Measurements from ENCODE around the gene ERC2. TPM values are rescaled to one million over a fixed set of nuclear protein-coding genes. Genes with fewer than 3 reads are reported as not detected.

Gene ERC2
- total RNA-seq, 1 experiment from 2014 or later = 0.77 TPM

- BruUV-seq (replicated peaks) = no TSS peak
- no peaks in the 10 kb centered on the region for H3K36me3 ChIP-seq (ENCODE audit: low read depth, low read length)
- TF ChIP-seq EZH2 (IDR thresholded peaks at IDR 0.05; ENCODE audit: low read length, unreplicated experiment) (no peak), CTCF (conservative IDR thresholded peaks at IDR 0.05; ENCODE audit: low read depth, low read length) (no peak), EZH2phosphoT487 (IDR thresholded peaks at IDR 0.05; ENCODE audit: borderline replicate concordance, low read length) (no peak)
- H2AFZ ChIP-seq (ENCODE audit: low read length) = no peak overlapping the region
- POLR2A ChIA-PET (ENCODE audit: unreplicated experiment) = no interaction called here
- ATAC-seq = peak; percentile 89
- intact Hi-C loops (cut with micrococcal nuclease) = loop anchor here (1.0 to 2.0 kb wide), 2 partner anchors 73 to 111 kb away; no protein-coding TSS in a partner anchor
- H3K4me1 ChIP-seq (ENCODE audit: insufficient read depth, low read length) = peaks cover 29% of the 10 kb centered on the region
- H3K4me2 ChIP-seq (ENCODE audit: low read length) = peak overlapping the region; percentile 37
- no peaks in the 10 kb centered on the region for H3F3A ChIP-seq (ENCODE audit: low read length, unreplicated experiment)
- no peaks in the 10 kb centered on the region for H3K27me3 ChIP-seq (ENCODE audit: low read length)
- H3K4me3 ChIP-seq (ENCODE audit: low read length) = no peak overlapping the region
- no peaks in the 10 kb centered on the region for H4K20me1 ChIP-seq (ENCODE audit: low read length)
- peak overlapping the region; percentile 65 for H3K27ac ChIP-seq (ENCODE audit: low read length)
- no peak overlapping the region for H3K9ac ChIP-seq (ENCODE audit: low read length)
- H3K9me2 ChIP-seq (replicated peaks; ENCODE audit: low read length) = no peaks in the 10 kb centered on the region
- CTCF ChIA-PET = no interaction called here
- DNase-seq = peak; percentile 91
- H3K79me2 ChIP-seq (ENCODE audit: low read length) = no peaks in the 10 kb centered on the region
- H3K9me3 ChIP-seq (ENCODE audit: low read length) = no peaks in the 10 kb centered on the region
Measured at GRCh38 chr3:55597641-55598040, 870.6 kb downstream of the ERC2 start.

- POLR2A ChIA-PET (ENCODE audit: unreplicated experiment) = no interaction called here
Measured at GRCh38 chr3:55596212-55596611, 872.1 kb downstream of the ERC2 start.

More at GRCh38 chr3:55596212-55596611, 872.1 kb downstream of the ERC2 start:
- Histone ChIP-seq H3K4me2 (ENCODE audit: low read length) (no peak overlapping the region), H3K9ac (ENCODE audit: low read length) (no peak overlapping the region), H3K79me2 (ENCODE audit: low read length) (no peaks in the 10 kb centered on the region), H3K27ac (ENCODE audit: low read length) (no peak overlapping the region), H2AFZ (ENCODE audit: low read length) (no peak overlapping the region), H3K9me2 (replicated peaks; ENCODE audit: low read length) (no peaks in the 10 kb centered on the region), H4K20me1 (ENCODE audit: low read length) (no peaks in the 10 kb centered on the region), H3F3A (ENCODE audit: low read length, unreplicated experiment) (no peaks in the 10 kb centered on the region), H3K4me3 (ENCODE audit: low read length) (no peak overlapping the region), H3K4me1 (ENCODE audit: insufficient read depth, low read length) (peaks cover 36% of the 10 kb centered on the region), H3K27me3 (ENCODE audit: low read length) (no peaks in the 10 kb centered on the region), H3K9me3 (ENCODE audit: low read length) (no peaks in the 10 kb centered on the region), H3K36me3 (ENCODE audit: low read depth, low read length) (no peaks in the 10 kb centered on the region)
- ATAC-seq = no peak
- no TSS peak for BruUV-seq (replicated peaks)
- intact Hi-C loops (cut with micrococcal nuclease) = loop anchor here (2.0 kb wide), 1 partner anchor 71 kb away; no protein-coding TSS in a partner anchor
- no peak for DNase-seq
- CTCF ChIA-PET = no interaction called here
- TF ChIP-seq EZH2 (IDR thresholded peaks at IDR 0.05; ENCODE audit: low read length, unreplicated experiment) = no peak
- no peak for TF ChIP-seq CTCF (conservative IDR thresholded peaks at IDR 0.05; ENCODE audit: low read depth, low read length)
- TF ChIP-seq EZH2phosphoT487 (IDR thresholded peaks at IDR 0.05; ENCODE audit: borderline replicate concordance, low read length) = no peak

All from PC-3 (cell line).